T-helper 2 cell (primary cell): ENCODE measurements around the gene MT1B.

Experiments
- DNase-seq, 5 experiments: peaks; one replicate each; pipeline versions ENCODE4 v3.0.0 to v3.0.0-alpha.2; 2012 to 2022
- total RNA-seq, 2 donors: gene quantifications; one replicate each; lab custom pipeline; 2026; lab: John Stamatoyannopoulos, UW

The MT1B gene
- total RNA-seq, result 0 reads per million in 2 donors

- no peak for DNase-seq
Measured at GRCh38 chr16:56651586-56651985, at the start of gene MT1B. Gene MT1B (plus strand): TSS chr16:56651886. CDS start chr16:56651954, 68 bp downstream.

- DNase-seq, result peak in 1 of 5 experiments; percentile 38
Measured at GRCh38 chr16:56603589-56603988, 48.1 kb upstream of the MT1B start.

DNA sequence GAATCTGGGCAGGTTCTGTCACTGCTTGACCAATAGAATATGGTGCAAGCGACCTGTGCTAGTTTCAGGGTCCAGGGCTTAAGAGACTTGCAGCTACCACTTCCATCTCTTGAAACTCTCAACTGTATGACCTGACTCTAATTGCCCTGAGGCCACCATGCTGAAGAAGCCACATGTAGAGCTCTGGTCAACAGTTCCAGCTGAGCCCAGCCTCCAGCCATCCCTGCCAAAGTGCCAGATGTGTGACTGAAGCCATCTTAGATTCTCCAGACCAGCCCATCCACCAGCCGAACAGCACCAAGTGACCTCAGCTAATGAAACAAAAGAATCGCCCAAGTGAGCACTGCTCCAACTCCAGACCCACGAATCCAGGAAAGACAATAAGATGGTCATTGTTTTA is 46.7 kb upstream of the MT1B start:
- DNase-seq, result no peak

GRCh38 chr16:56605475-56605874 is 46.2 kb upstream of the MT1B start:
- no peak for DNase-seq

GRCh38 chr16:56606071-56606475 is 45.6 kb upstream of the MT1B start:
- no peak for DNase-seq

DNA sequence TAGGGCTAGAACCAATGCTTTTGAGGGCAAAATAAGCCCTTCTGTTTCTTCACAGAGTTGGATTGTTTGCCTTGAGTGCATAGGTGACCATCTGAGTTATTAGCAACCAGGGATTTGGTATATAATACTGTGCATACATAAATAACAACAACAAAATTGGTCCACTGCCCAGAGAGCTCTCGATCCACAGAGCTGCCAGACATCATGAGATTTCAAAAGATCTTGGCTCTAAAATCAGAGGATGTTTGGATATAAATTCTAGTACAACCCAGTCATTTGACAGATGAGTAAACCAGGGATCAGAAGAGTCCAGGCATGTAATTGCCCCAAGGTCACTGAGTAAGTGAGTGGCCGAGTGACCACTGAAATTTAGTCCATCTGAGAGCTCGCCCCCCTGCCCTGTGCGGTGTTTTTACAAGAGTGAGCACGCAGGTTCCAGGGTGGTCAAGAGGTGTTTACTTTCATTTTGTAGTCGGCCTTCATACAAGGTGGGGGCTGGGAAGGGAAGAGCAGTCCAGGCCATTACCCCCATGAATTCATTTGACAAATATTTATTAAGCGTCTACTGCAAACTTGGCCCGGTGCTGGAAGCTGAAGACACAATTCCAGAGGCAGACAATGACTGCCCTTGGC is 45.1 kb upstream of the MT1B start:
- DNase-seq, result no peak

DNA sequence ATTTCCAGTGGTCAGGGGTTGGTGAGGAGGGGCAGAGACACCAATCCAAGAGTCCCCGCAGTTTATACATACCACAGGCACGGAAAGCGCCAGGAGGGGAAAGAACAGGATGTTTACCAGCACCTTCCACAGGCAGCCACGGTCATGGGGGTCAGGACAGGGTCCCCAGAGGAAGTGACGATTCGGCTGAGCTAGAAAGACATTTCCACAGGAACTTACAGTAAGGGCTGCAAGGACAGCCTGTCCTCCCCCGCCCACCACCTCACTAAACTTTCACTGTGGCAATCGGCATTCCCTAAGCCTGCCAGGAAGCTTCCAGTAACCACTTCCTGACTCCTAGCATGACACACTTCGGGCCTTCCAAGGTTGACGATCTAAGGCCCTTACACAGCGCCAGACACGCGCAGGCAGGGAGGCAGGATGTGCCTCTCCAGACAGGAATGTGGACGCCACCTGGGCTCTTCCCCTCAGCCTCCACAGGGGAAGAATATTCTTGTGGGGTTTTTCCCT is 44.5 kb upstream of the MT1B start:
- peak in 2 of 5 experiments; percentile 30 to 36 for DNase-seq

DNA sequence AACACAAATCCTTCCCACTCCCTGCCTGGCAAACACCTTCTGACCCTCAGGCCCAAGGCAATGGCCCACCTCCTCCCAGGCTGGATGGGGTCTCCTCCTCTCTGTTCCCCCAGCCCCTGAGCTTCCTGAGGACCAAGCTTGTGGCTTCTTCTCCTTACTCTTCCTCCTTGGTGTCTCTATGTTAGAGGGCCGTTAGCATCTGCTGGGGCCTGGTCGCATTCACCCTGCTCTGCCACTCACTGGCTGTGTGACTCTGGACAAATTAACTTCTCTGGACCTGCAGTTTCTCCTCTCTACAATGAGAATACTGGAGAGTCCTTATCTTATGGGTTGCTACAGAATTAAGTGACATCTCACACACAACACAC is 44.0 kb upstream of the MT1B start:
- DNase-seq, result no peak

DNA sequence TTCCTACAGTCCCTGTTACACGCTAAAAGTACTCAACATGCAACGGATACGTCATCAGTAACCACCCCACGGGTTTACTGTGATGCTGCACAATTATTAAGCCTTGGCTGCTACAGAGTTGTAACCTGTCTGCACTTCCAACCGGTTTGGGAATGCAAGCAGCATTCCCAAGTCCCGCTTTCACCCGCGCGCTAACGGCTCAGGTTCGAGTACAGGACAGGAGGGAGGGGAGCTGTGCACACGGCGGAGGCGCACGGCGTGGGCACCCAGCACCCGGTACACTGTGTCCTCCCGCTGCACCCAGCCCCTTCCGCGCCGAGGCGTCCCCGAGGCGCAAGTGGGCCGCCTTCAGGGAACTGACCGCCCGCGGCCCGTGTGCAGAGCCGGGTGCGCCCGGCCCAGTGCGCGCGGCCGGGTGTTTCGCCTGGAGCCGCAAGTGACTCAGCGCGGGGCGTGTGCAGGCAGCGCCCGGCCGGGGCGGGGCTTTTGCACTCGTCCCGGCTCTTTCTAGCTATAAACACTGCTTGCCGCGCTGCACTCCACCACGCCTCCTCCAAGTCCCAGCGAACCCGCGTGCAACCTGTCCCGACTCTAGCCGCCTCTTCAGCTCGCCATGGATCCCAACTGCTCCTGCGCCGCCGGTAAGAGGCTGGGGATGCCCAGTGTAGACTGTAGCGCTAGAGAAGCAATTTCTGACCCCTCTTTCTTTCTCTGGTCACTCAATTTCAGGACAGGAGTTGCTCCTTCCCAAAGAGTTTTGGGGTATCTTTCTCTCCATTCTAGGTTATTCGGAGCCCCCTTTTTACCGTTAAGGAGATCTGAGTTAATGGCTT is 43.4 kb upstream of the MT1B start, which contains the start of gene MT2A:
Gene MT2A, plus strand, starts transcription at position 542 of the 833 bp plus-strand sequence. Its CDS starts 72 bp downstream, at position 614.
- peak; percentile 62 to 96 (median 79) for DNase-seq

DNA sequence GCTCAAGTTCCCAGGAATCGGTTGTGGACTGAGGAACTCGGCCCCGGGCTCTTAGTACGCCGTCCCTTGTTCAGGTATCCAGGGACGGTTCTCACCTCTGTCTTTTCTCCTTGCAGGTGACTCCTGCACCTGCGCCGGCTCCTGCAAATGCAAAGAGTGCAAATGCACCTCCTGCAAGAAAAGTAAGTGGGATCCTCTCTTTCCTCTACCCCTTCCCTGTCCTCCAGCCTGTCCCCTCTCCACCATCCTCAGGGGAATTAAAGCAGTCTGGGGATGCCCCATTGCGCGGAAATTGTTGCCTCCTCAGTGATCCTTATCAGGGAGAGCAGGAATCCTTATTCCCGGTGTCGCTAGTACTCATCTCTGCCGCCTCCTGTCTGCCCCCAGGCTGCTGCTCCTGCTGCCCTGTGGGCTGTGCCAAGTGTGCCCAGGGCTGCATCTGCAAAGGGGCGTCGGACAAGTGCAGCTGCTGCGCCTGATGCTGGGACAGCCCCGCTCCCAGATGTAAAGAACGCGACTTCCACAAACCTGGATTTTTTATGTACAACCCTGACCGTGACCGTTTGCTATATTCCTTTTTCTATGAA is 42.7 kb upstream of the MT1B start:
- no peak for DNase-seq

DNA sequence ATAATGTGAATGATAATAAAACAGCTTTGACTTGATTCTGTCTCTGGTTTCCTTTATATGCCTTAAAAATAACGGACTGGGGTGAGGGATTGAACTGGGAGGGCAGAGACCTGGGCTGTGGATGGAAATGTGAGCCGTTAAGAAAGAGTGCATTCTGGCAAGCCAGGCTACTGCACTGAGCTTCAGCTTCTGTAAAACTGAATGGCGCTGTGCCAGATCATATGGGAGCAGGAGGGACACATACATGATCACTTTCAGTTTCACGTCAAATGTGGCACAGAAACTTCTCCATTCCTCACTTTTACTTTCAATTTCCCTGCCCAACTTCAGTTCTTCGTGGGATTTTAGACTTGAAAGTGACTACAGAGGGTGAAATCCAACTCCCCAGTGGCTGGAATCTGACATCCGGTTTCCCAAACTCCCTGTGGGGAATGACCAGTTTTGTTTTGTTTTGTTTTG is 42.2 kb upstream of the MT1B start:
- DNase-seq, result peak in 4 of 5 experiments; percentile 41 to 90 (median 63)

GRCh38 chr16:56610017-56610608 is 41.6 kb upstream of the MT1B start:
- peak in 4 of 5 experiments; percentile 57 to 83 (median 69) for DNase-seq

GRCh38 chr16:56610609-56611111 is 41.0 kb upstream of the MT1B start:
- peak in 1 of 5 experiments; percentile 85 for DNase-seq

DNA sequence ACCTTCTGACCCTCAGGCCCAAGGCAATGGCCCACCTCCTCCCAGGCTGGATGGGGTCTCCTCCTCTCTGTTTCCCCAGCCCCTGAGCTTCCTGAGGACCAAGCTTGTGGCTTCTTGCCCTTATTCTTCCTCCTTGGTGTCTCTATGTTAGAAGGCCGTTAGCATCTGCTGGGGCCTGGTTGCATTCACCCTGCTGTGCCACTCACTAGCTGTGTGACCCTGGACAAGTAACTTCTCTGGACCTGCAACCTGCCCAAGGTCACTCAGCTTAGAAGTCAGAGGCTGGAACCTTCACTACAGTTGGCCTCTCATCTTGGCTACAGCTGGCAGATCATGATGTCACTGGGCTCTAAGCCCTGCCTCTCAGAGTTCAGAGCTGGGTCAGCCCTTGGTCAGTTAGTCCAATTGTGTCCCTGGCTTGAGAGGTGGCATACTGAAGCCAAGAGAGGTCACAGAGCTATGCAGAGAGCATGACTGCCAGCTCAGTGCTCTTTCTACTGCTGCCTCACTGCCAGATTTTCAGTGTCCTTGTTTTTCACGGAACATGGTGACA is 40.3 kb upstream of the MT1B start:
- no peak for DNase-seq

- no peak for DNase-seq
Measured at GRCh38 chr16:56613706-56614105, 38.0 kb upstream of the MT1B start.

GRCh38 chr16:56614549-56614991 is 37.1 kb upstream of the MT1B start:
- DNase-seq, result peak in 1 of 5 experiments; percentile 87

- DNase-seq, result no peak
Measured at GRCh38 chr16:56615353-56615752, 36.3 kb upstream of the MT1B start.

DNA sequence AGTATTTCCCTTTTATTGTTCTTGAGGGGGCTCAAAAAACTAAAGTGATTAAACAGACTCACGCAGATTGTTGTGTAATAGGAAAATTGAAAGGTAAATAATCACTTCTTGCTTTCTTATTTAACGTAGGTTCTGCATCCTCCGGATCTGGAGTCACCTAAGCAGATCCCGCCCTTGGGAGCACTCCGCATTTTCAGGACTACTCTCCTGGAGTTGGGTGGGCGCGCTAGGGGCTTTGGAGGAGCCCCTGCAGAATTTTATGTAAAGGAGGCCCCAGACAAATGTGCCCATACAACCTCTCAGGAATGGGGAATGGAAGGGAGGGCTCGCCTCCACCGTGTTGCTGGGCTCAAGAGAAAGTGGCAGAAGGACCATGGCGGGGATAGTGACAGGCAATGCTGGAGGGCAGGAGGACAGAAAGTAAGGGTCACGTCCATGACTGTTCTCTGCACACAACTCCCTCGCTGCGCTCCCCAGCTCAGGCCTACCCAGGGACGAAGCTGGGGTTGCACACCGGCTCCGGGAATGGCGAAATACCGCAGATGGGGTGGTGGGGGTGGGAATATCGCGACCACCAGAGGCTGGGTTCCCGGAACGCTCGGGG is 35.0 kb upstream of the MT1B start:
- no peak for DNase-seq

GRCh38 chr16:56617212-56618085 is 34.2 kb upstream of the MT1B start:
- peak in 3 of 5 experiments; percentile 27 to 79 (median 37) for DNase-seq

DNA sequence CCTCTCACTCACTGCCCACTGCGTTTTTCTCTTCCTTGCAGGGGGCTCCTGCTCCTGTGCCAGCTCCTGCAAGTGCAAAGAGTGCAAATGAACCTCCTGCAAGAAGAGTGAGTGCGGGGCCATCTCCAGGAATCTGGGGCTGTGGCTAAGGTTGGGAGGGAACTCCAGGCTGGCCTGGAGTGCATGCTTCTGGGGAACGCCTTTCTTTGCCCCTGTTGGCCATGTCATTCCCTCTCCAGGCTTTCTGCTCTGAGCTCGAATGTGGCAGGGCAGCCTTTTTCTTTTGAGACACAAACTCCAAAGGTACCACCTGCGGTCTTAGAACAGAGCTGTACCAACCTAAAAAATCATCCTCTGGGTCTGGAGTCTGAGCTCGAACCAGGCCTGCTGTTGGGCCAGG is 33.5 kb upstream of the MT1B start:
- no peak for DNase-seq
